K562 (cell line): ENCODE results near the gene DAG1. TPM values are rescaled to one million over a fixed set of nuclear protein-coding genes. Genes with fewer than 3 reads are reported as not detected.

Experiments used
- CHD4 ChIP-seq: fragments of 200-600 bp; sonication (generic); IDR thresholded peaks from 3 replicates; pipeline ENCODE4 v1.6.1; 2012; ENCODE audit warnings: low read depth, mild to moderate bottlenecking, mixed read lengths, low read length, inconsistent platforms; ENCODE audit not compliant: insufficient read depth, insufficient replicate concordance, poor library complexity, severe bottlenecking
- E2F6 ChIP-seq, 2 experiments: IDR thresholded peaks; 2 replicates each; pipeline ENCODE4 v1.6.1; 2011; ENCODE audit warnings: borderline replicate concordance in 1 of 2, control low read depth in 1 of 2, low read depth in 1 of 2, low read length in 1 of 2, mild to moderate bottlenecking in 1 of 2, mixed read lengths in 1 of 2, moderate library complexity in 1 of 2; ENCODE audit not compliant: insufficient read depth in 1 of 2, insufficient read length in 1 of 2, poor library complexity in 1 of 2, severe bottlenecking in 1 of 2; ENCODE audit errors: extremely low read depth in 1 of 2
- ELF2 ChIP-seq: fragments of 250-450 bp; sonication (Bioruptor Pico); IDR thresholded peaks from 2 replicates; pipeline ENCODE4 v1.5.0; 2021; ENCODE audit warnings: mild to moderate bottlenecking
- EP300 ChIP-seq: IDR thresholded peaks from 2 replicates; pipeline ENCODE4 v1.6.1; 2012; ENCODE audit warnings: low read length, improper control_type of control experiment
- FOXP1 ChIP-seq: sonication (generic); formaldehyde crosslinking; IDR thresholded peaks from 2 replicates; pipeline ENCODE4 v1.8.0; 2022; ENCODE audit warnings: mild to moderate bottlenecking, missing genetic modification reagents
- HES1 ChIP-seq: fragments of 450-650 bp; IDR thresholded peaks from 2 replicates; pipeline ENCODE4 v1.6.1; 2016; ENCODE audit warnings: low read depth, mild to moderate bottlenecking, moderate library complexity
- HEY1 ChIP-seq: fragments of 250-450 bp; sonication (Bioruptor Pico); IDR thresholded peaks from 2 replicates; pipeline ENCODE4 v1.5.0; 2020; ENCODE audit warnings: mild to moderate bottlenecking, moderate library complexity, borderline replicate concordance
- KAT8 ChIP-seq: fragments of 450-650 bp; IDR thresholded peaks from 2 replicates; pipeline ENCODE4 v1.6.1; 2016; ENCODE audit warnings: low read depth, mild to moderate bottlenecking
- L3MBTL2 ChIP-seq: fragments of 450-650 bp; IDR thresholded peaks from 2 replicates; pipeline ENCODE4 v1.6.1; 2016; ENCODE audit warnings: mild to moderate bottlenecking, moderate library complexity
- MEIS2 ChIP-seq: fragments of 450-650 bp; IDR thresholded peaks from 2 replicates; pipeline ENCODE4 v1.6.1; 2014; ENCODE audit warnings: mild to moderate bottlenecking; ENCODE audit not compliant: partially characterized antibody
- MYNN ChIP-seq, 2 experiments: sonication (generic); formaldehyde crosslinking in 1 of 2; IDR thresholded peaks; 2 replicates each; pipeline versions ENCODE4 v1.5.0 to v1.6.1; 2016 to 2020; ENCODE audit warnings: antibody characterized with exemption in 1 of 2, missing genetic modification reagents in 1 of 2
- NKRF ChIP-seq: fragments of 450-650 bp; IDR thresholded peaks from 2 replicates; pipeline ENCODE4 v1.6.1; 2016; ENCODE audit warnings: borderline replicate concordance
- PHF8 ChIP-seq: fragments of 200-600 bp; sonication (generic); IDR thresholded peaks from 2 replicates; pipeline ENCODE4 v1.6.1; 2012; ENCODE audit warnings: mixed run types, mild to moderate bottlenecking, inconsistent platforms, low read length, moderate library complexity, borderline replicate concordance
- SMARCC2 ChIP-seq: fragments of 450-650 bp; IDR thresholded peaks from 2 replicates; pipeline ENCODE4 v1.6.1; 2017; ENCODE audit warnings: antibody characterized with exemption, moderate library complexity, mild to moderate bottlenecking, low read depth
- SRSF9 ChIP-seq: fragments of 200-400 bp; formaldehyde crosslinking; IDR thresholded peaks from 2 replicates; pipeline ENCODE4 v1.6.1; 2017; ENCODE audit warnings: low read depth, low read length, borderline replicate concordance
- TEAD4 ChIP-seq, 2 experiments: sonication (generic) in 1 of 2; formaldehyde crosslinking in 1 of 2; IDR thresholded peaks; 2 replicates each; pipeline versions ENCODE4 v1.6.1 to v1.8.0; 2012 to 2022; ENCODE audit warnings: borderline replicate concordance in 1 of 2, inconsistent platforms in 1 of 2, low read length in 1 of 2, mild to moderate bottlenecking in 1 of 2, missing genetic modification reagents in 1 of 2
- ZFP30 ChIP-seq: fragments of 250-450 bp; sonication (Bioruptor Pico); IDR thresholded peaks from 2 replicates; pipeline ENCODE4 v1.8.0; 2022; ENCODE audit warnings: moderate library complexity, mild to moderate bottlenecking, inconsistent platforms, borderline replicate concordance
- ZFX ChIP-seq: sonication (generic); formaldehyde crosslinking; IDR thresholded peaks from 2 replicates; pipeline ENCODE4 v1.8.0; 2022; ENCODE audit warnings: mild to moderate bottlenecking, missing genetic modification reagents, moderate library complexity
- ZNF12 ChIP-seq: sonication (generic); formaldehyde crosslinking; IDR thresholded peaks from 2 replicates; pipeline ENCODE4 v1.4.0; 2020; ENCODE audit warnings: mild to moderate bottlenecking, missing genetic modification reagents
- ZNF354B ChIP-seq: fragments of 250-450 bp; sonication (Bioruptor Pico); IDR thresholded peaks from 2 replicates; pipeline ENCODE4 v1.4.0; 2020
- polyA plus RNA-seq, 8 experiments: library from polyadenylated mRNA; depleted of rRNA in 4 of 8; stranded (reverse) in 5 of 8; unstranded in 3 of 8; fragments of >200 nt; fragmentation: Nextera tagmentation in 2 of 8; fragmentation: Illumina TruSeq in 1 of 8; extraction: Ambion mirVana in 2 of 8; extraction: Trizol in 1 of 8; gene quantifications; 2 replicates each; pipeline versions ENCODE4 v1.2.1 to v1.2.3, GENCODE V29; 2011 to 2014; ENCODE audit warnings: inconsistent platforms in 1 of 8, missing spikeins in 1 of 8
- total RNA-seq, 7 experiments: library from RNA; depleted of rRNA in 6 of 7; stranded (reverse); fragments of >200 nt in 6 of 7; fragmentation: Illumina TruSeq in 2 of 7; extraction: Trizol in 2 of 7; gene quantifications; 2 replicates each; pipeline versions ENCODE4 v1.2.1 to v1.2.3, GENCODE V29; 2011 to 2021; ENCODE audit warnings: low replicate concordance in 1 of 7
- TF ChIP-seq, protein P1 (sequence below): fragments of 450-650 bp; IDR thresholded peaks from 2 replicates; pipeline ENCODE4 v1.6.1; 2016; ENCODE audit warnings: antibody characterized with exemption

Gene DAG1
- total and polyA plus RNA-seq, 9 of the 15 experiments (the other 6 are each of a cell fraction or from before 2014, with no cell fraction given): 0.29 to 19.6 (median 8.2) TPM

DNA sequence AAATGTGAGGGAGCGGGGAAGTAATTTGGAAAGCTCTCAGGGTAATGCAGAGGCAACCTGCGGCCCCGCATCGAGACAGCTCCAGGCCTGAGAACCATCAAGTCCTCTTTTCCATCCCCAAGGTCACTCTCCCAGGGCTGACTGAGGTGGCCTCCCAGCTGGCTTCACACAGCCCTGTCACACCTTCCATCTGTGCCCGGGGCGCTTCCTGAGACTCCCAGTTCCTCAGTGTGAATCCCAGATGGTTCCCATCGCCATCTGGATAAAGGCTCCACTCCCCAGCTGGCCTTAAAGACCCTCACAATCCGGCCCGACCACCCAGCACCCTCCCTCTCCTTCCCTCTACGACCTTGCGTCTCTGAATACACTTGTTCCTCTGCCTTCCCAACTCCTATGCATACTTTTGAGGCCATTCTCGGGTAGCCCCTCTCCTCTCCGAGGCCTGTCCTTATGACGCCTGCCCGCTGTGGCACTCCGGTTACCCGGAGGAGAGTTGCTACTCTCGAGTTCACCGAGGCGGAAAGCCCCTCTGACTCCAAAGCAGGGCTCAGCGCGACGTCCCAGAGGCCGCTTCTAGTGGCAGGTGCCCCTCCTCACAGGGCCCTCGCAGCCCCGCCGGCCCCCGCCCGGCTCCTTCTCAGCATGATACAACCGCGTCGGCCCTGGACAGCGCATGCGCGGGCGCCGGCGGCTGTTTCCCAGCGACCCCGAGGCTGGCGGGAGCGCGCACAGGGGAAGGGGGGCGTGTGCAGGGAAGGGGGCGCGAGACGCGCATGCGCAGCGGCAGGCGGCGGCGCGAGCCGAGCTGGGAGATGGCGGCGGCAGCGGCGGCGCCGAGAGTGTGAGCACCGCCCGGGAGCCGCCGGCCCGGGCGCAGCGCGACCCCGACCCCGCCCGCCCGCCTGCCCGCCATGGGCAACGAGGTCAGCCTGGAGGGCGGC, 83.9 kb downstream of the DAG1 start, which contains the start of gene BSN (continued):
- TF ChIP-seq TEAD4 (IDR thresholded peaks at IDR 0.05; ENCODE audit: low read length) (no peak), TEAD4 (CRISPR knock-in tag; IDR thresholded peaks at IDR 0.05; ENCODE audit: borderline replicate concordance) (no peak), ELF2 (CRISPR knock-in tag) (no peak), ZFP30 (no peak), MYNN (IDR thresholded peaks at IDR 0.05) (no peak), MYNN (CRISPR knock-in tag; IDR thresholded peaks at IDR 0.05) (no peak), PHF8 (peak; percentile 66; the same call in 1 of the 2 replicates), NKRF (0 out of 2 replicates have a peak, but pooled peaks have one; percentile 34), L3MBTL2 (peak; percentile 76), SRSF9 (no peak), ZNF354B (no peak), ZNF12 (CRISPR knock-in tag) (no peak), SMARCC2 (no peak), FOXP1 (no peak; the same call in 1 of the 2 replicates), CHD4 (no peak), ZFX (CRISPR knock-in tag) (peak; percentile 68), EP300 (no peak), HES1 (no peak), MEIS2 (peak; percentile 87), HEY1 (CRISPR knock-in tag) (no peak), KAT8 (no peak), E2F6 (IDR thresholded peaks at IDR 0.05; ENCODE audit: borderline replicate concordance in 1 of 2, extremely low read depth in 1 of 2, insufficient read depth in 1 of 2, insufficient read length in 1 of 2, low read depth in 1 of 2, low read length in 1 of 2, poor library complexity in 1 of 2, severe bottlenecking in 1 of 2) (peak in 1 of 2 experiments; percentile 33)
- TF ChIP-seq, protein P1, sequence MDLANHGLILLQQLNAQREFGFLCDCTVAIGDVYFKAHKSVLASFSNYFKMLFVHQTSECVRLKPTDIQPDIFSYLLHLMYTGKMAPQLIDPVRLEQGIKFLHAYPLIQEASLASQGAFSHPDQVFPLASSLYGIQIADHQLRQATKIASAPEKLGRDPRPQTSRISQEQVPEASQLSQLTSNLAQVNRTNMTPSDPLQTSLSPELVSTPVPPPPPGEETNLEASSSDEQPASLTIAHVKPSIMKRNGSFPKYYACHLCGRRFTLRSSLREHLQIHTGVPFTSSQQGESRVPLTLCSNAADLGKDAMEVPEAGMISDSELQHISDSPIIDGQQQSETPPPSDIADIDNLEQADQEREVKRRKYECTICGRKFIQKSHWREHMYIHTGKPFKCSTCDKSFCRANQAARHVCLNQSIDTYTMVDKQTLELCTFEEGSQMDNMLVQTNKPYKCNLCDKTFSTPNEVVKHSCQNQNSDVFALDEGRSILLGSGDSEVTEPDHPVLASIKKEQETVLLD: peak; percentile 84
